ENCODE data around the gene MYO7A. TPM values are rescaled to one million over a fixed set of nuclear protein-coding genes. Genes with fewer than 3 reads are reported as not detected.
A peak's percentile ranks its signal among the peaks of the same experiment; 100 is the strongest.

MYO7A gene
- total RNA-seq, 1 donor, result 0.43 TPM

DNA sequence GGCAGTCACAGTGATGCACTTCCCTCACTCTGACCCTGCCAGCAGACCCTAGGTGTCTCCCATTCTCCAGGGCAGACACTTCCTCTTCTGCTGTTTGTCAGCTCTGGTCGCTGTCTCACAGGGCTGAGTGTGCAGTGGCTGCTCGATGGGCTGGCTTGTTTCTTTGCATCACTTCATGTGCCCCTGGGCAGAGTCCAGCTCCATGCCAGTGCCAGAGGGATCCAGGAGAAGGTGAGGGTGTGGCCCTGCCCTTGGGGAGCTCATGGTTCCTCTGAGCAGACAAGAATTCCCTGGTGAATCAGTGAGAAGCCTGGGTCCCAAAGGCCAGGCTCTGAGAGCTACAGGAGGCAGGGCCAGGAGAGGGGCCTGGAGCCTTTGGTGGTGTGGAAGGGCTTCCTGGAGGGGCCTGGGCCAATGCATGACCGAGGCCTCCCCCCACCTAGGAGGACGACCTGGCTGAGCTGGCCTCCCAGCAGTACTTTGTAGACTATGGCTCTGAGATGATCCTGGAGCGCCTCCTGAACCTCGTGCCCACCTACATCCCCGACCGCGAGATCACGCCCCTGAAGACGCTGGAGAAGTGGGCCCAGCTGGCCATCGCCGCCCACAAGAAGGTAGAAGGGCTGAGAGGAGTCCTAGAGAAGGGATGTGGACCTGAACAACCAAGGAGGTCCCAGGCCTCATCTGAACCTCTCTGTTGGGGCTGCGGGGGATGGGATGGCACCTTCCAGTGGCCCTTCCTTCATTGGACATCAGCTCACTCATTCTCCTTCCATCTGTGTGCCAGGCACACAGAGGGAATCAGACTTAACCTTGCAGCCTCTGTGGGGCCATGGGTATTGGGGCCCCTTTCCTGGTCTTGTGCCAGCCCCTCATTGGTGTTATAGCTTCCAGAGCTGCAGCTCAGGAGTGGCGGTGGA lies 66.1 kb downstream of the MYO7A start:
- TF ChIP-seq, protein P1, sequence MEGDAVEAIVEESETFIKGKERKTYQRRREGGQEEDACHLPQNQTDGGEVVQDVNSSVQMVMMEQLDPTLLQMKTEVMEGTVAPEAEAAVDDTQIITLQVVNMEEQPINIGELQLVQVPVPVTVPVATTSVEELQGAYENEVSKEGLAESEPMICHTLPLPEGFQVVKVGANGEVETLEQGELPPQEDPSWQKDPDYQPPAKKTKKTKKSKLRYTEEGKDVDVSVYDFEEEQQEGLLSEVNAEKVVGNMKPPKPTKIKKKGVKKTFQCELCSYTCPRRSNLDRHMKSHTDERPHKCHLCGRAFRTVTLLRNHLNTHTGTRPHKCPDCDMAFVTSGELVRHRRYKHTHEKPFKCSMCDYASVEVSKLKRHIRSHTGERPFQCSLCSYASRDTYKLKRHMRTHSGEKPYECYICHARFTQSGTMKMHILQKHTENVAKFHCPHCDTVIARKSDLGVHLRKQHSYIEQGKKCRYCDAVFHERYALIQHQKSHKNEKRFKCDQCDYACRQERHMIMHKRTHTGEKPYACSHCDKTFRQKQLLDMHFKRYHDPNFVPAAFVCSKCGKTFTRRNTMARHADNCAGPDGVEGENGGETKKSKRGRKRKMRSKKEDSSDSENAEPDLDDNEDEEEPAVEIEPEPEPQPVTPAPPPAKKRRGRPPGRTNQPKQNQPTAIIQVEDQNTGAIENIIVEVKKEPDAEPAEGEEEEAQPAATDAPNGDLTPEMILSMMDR (IDR thresholded peaks at IDR 0.05; ENCODE audit: insufficient read depth, low read depth, low read length), result no peak
- H3K4me3 ChIP-seq (ENCODE audit: low read depth, low read length), result no peak overlapping the region
- DNase-seq (ENCODE audit: low read depth), result no peak

DNA sequence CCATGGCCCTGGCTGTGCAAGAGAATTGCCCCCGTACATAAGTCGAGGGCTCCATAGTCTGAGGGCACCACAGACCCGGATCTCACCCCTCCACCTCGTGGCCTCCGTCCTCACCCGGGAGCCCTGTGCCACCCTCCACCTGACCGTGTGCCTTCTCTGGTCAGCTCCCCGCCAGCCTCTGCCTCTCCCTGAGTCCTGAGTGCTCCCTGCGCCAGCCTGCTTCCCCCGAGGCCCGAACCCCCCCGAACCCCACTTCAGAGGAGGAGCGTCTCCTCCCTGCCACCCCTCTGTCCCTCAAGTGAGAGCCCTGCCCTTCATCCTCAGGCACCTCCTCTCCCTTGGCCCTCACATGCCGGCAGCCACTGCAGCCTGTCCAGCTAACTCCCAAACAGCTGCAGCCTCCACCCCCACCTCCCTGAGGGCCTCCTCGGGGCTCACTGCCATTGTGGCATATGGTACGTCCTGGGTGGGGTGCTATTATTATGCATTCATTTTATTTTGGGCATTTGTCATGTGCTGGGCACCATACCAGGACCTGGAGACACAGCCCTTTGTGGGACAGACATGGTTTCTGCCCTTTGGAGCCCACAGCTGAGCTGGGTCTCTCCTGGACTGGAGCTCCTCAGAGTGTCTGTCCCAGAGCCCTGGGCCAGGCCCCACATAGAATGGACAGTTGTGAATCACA lies 67.2 kb downstream of the MYO7A start:
- TF ChIP-seq, protein P1 (IDR thresholded peaks at IDR 0.05; ENCODE audit: insufficient read depth, low read depth, low read length), result no peak
- DNase-seq (ENCODE audit: low read depth), result no peak
- H3K4me3 ChIP-seq (ENCODE audit: low read depth, low read length), result no peak overlapping the region

DNA sequence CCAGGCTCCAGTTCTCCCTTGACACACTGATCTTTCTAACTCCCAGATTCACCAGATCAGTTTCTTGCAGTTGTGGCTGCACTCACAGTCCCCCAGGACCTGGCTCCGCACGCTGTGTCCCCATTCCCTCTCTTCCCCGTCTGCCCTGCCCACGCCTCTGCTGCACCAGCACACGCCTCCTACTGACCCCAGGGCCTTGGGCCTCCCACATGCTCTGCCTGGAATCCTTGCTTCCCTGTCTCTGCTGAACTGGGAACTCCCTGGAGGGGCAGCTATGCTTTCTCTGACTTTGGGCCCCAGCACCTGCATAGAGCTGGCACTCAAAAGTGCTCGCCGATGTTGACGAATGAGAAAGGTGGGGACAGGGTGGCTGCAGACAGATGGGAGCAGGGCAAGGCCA lies 68.9 kb downstream of the MYO7A start:
- H3K4me3 ChIP-seq (ENCODE audit: low read depth, low read length), result no peak overlapping the region
- no peak for DNase-seq (ENCODE audit: low read depth)
- TF ChIP-seq, protein P1 (IDR thresholded peaks at IDR 0.05; ENCODE audit: insufficient read depth, low read depth, low read length), result no peak

DNA sequence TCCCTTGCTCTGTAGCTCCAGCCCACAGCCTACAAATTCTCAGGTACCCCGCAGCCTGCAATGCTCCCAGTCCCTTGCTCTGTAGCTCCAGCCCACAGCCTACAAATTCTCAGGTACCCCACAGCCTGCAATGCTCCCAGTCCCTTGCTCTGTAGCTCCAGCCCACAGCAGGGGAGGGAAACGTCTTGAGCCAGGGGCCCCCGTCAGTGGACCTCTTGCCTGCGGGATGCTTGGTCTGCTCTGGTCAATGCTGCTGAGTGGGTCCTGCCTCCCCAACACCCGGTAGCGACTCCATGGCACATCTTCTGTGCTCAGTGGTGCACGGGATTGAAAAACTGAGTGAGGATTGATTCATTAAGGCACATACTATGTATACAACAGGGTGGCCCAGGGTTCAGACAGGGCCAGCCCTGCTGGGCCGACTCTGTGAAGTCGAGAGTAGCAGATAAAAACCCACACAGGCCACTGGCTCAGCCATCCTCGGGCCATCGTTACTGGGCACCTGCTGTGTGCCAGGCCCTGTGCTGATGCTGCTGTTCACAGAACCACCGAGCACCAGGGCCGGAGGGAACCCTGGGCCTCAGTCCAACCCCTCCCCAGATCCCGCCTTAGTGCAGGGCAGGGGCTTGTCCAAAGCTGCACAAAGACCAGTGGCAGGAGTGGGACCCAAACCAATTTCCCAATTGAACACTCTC lies 69.7 kb downstream of the MYO7A start:
- H3K4me3 ChIP-seq (ENCODE audit: low read depth, low read length), result no peak overlapping the region
- TF ChIP-seq, protein P1 (IDR thresholded peaks at IDR 0.05; ENCODE audit: insufficient read depth, low read depth, low read length), result no peak
- no peak for DNase-seq (ENCODE audit: low read depth)

DNA sequence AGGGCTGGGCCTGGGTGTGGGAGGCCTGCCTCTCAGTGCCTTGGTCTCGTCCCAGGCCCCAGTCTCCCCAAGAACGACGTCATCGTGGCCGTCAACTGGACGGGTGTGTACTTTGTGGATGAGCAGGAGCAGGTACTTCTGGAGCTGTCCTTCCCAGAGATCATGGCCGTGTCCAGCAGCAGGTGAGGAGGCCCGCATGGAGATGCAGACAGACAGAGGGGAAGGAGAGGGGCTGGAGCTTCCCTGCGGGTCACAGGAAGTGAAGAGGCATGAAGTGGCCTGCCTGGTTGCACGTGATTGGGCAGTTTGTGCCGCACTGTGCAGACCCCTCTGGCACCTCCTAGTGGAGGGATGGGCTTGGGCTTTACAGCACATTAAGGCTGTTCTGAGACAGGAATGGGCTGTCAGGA lies 70.4 kb downstream of the MYO7A start:
- peak; percentile 7 for DNase-seq (ENCODE audit: low read depth)
- no peak overlapping the region for H3K4me3 ChIP-seq (ENCODE audit: low read depth, low read length)
- TF ChIP-seq, protein P1 (IDR thresholded peaks at IDR 0.05; ENCODE audit: insufficient read depth, low read depth, low read length), result peak; percentile 37

DNA sequence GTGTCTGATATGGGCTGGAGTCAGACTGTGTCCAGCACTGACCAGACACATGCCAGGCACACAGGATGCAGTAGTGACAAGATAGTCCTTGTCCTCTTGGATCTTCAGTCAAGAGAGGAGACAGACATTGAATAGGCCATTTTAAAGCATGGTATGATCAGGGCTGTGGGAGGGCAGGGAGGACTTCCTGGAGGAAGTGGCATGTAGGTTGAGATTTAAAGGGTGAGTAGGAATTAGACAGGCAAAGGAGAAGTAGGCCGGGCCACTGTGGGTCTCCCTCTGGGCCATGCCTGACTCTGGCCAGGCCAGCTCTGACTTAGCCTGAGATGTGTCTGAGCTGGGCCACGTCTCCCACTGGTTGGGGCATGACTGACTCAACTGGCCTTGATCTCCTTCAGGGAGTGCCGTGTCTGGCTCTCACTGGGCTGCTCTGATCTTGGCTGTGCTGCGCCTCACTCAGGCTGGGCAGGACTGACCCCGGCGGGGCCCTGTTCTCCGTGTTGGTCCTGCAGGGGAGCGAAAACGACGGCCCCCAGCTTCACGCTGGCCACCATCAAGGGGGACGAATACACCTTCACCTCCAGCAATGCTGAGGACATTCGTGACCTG lies 71.2 kb downstream of the MYO7A start:
- H3K4me3 ChIP-seq (ENCODE audit: low read depth, low read length), result no peak overlapping the region
- TF ChIP-seq, protein P1 (IDR thresholded peaks at IDR 0.05; ENCODE audit: insufficient read depth, low read depth, low read length), result no peak
- DNase-seq (ENCODE audit: low read depth), result no peak
